BJ (cell line): ENCODE results near the gene GNAI1. TPM values are rescaled to one million over a fixed set of nuclear protein-coding genes. Genes with fewer than 3 reads are reported as not detected.

ENCODE experiments used
- CTCF ChIA-PET: fragments of 350-600 bp; formaldehyde crosslinking; extraction: SDS; loops from one replicate; lab custom pipeline; 2021; ENCODE audit warnings: antibody characterized with exemption, inconsistent platforms; lab: Yijun Ruan, JAX
- POLR2A ChIA-PET: fragments of 300-600 bp; sonication (Branson Sonifier 250); formaldehyde crosslinking; extraction: SDS; loops from one replicate; lab custom pipeline; 2021; ENCODE audit warnings: antibody characterized with exemption; lab: Charles Lee
- DNase-seq: peaks from one replicate; pipeline ENCODE4 v3.0.0-alpha.2; 2011; ENCODE audit warnings: low read depth
- H3K27me3 ChIP-seq: 2 replicates; pipeline ENCODE4 v1.6.0; 2011; ENCODE audit warnings: low read length; ENCODE audit not compliant: control insufficient read depth, insufficient read depth
- H3K36me3 ChIP-seq: 2 replicates; pipeline ENCODE4 v1.5.1; 2011; ENCODE audit warnings: low read length; ENCODE audit not compliant: control insufficient read depth, insufficient read depth
- H3K4me3 ChIP-seq: 2 replicates; pipeline ENCODE4 v1.5.1; 2011; ENCODE audit warnings: low read depth, mild to moderate bottlenecking, control low read depth, low read length
- CTCF ChIP-seq: IDR thresholded peaks from 2 replicates; pipeline ENCODE4 v1.5.1; 2011; ENCODE audit warnings: low read depth, mild to moderate bottlenecking, control low read depth, inconsistent platforms, low read length, moderate library complexity; ENCODE audit not compliant: insufficient read depth
- polyA plus RNA-seq: library from polyadenylated mRNA; depleted of rRNA; stranded (reverse); fragments of >200 nt; gene quantifications from 2 replicates; pipeline ENCODE4 v1.2.3, GENCODE V29; 2011

Gene GNAI1
- polyA plus RNA-seq, 1 experiment: 19.4 TPM

DNA sequence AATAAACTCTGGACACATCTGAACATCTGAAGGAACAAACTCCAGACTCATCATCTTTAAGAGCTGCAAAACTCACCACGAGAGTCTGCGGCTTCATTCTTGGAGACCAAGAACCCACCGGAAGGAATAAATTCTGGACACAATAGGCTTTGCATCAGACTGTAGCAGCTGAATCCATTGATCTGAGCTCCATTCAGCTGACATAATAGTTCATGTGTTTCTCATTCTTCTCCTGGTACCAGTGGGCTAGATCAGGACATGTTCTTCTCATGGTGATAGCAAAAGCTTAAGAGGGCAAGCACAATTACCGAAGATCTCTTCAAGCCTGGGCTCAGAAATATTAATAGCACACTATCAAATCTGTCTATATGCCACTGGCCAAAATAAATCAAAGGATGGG is 20.5 kb upstream of the GNAI1 start:
- ChIA-PET CTCF (interaction anchor here (0.6 to 2.4 kb wide), 5 partner anchors 10 to 279 kb away, joined by 3 to 7 read pairs (median 4); partner anchors contain the start of gene GNAI1), POLR2A (no interaction called here)
- no peak for TF ChIP-seq CTCF
- H3K36me3 ChIP-seq: no peaks in the 10 kb centered on the region
- no peaks in the 10 kb centered on the region; the same call in 1 of the 2 replicates for H3K27me3 ChIP-seq
- DNase-seq: no peak
- no peak overlapping the region for H3K4me3 ChIP-seq

DNA sequence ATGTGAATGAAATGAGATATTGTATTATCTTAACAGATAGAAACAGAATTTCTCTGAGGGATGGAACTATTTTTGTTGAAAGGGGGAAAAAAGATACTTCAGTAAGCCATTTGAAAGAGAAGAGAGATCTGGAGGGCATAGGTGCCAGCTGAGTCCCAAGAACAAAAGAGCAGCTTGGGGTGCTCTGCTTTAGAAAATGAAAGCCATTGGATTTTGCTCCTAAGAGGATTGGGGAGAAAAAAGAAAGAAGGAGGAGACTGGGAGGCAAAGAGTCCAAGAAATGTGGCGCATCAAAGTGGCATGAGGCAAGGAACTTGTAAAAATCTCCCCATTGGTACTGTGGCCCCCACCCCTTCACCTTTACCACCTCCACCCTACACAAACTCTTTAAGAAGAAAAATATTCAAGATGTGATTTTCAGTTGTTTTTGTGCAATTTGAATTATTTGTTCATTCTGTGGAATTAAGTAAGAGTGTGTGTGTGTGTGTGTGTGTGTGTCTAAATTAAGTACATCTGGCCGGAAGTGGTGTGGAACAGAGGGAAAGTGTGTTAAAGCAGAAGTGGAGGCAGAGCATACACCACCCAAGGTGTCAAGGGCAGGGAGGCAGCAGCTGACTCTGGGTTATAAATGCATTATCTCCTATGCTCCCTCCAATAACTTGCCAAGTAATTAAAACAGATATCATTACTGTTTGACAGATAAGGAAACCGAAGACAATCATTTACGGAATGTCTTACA is 9.9 kb upstream of the GNAI1 start:
- CTCF ChIA-PET: no interaction called here
- H3K4me3 ChIP-seq: no peak overlapping the region
- TF ChIP-seq CTCF: no peak
- DNase-seq: no peak
- POLR2A ChIA-PET: no interaction called here
- no peaks in the 10 kb centered on the region for H3K27me3 ChIP-seq
- no peaks in the 10 kb centered on the region for H3K36me3 ChIP-seq

- Histone ChIP-seq H3K36me3 (no peaks in the 10 kb centered on the region), H3K27me3 (no peaks in the 10 kb centered on the region), H3K4me3 (no peak overlapping the region)
- ChIA-PET CTCF (interaction anchor here (1.4 to 1.7 kb wide), 3 partner anchors 14 to 32 kb away, joined by 3 to 7 read pairs (median 5); no protein-coding TSS in a partner anchor), POLR2A (no interaction called here)
- TF ChIP-seq CTCF: no peak
- no peak for DNase-seq
Measured at GRCh38 chr7:80127412-80128160, 7.0 kb upstream of the GNAI1 start.

DNA sequence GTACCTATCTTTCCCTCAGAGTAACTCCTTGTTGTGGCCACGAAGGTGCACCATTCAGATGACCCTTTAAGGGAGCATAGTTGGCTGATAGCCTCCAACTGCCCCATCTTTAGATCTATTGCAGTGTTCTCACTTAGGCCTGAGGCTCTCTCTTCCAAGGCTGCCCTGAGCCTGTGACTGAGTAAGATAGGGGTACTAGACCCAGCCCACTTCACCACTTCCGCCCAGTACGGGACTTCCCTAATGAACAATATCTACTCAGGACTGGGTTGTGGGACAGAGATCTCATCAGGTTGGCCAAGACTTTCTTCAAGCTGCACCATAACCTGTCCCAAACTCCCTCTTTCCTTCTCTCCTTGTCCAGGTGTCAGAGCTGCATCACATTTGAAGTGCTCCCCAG is 5.7 kb upstream of the GNAI1 start:
- no peak for TF ChIP-seq CTCF
- Histone ChIP-seq H3K4me3 (no peak overlapping the region), H3K36me3 (no peaks in the 10 kb centered on the region), H3K27me3 (no peaks in the 10 kb centered on the region)
- no peak for DNase-seq
- POLR2A ChIA-PET: no interaction called here
- CTCF ChIA-PET: interaction anchor here (0.6 kb wide), 2 partner anchors 25 to 156 kb away, joined by 3 read pairs; no protein-coding TSS in a partner anchor

DNA sequence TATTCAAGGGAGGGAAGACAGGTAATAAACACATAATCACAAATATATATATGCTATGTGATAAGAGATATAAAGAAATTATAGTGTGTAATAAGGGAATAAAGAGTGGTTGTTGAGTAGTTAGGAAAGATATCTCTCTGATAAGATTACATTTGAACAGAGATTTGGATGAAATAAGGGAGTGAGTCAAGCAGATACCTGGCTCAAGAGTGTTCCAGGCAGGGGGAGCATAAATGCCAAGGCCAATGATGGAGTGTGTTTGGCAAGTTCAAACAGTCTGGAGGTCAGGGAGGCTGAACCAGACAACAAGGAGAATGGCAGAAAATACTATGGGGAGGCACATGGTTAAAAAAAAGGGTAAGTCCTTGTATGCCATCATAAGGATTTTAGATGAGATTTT is 4.8 kb upstream of the GNAI1 start:
- ChIA-PET POLR2A (no interaction called here), CTCF (interaction anchor here (0.6 kb wide), 1 partner anchor 155 kb away, joined by 3 read pairs; no protein-coding TSS in a partner anchor)

More for the DNA sequence above, 4.8 kb upstream of the GNAI1 start:
- Histone ChIP-seq H3K4me3 (no peak overlapping the region), H3K36me3 (no peaks in the 10 kb centered on the region), H3K27me3 (no peaks in the 10 kb centered on the region)
- no peak for DNase-seq
- no peak for TF ChIP-seq CTCF
